OCI-M2 (cell line): ENCODE data around the gene ABCC4.
"Not testable (repeated sequence)": the region's sequence is repeated elsewhere in the genome, so short reads cannot be mapped to it uniquely, and the experiment has no call there.

ENCODE experiments used
- DNase-seq: peaks from one replicate; lab custom pipeline; 2025; ENCODE audit not compliant: unreplicated experiment; lab: John Stamatoyannopoulos, UW

Gene ABCC4

GRCh38 chr13:95198606-95199005 lies 102.6 kb downstream of the ABCC4 start:
- not testable (repeated sequence) for DNase-seq

GRCh38 chr13:95197548-95197947 lies 103.7 kb downstream of the ABCC4 start:
- no peak for DNase-seq

GRCh38 chr13:95195146-95195545 lies 106.1 kb downstream of the ABCC4 start:
- DNase-seq: no peak

GRCh38 chr13:95193509-95194230 lies 107.6 kb downstream of the ABCC4 start:
- no peak for DNase-seq

GRCh38 chr13:95192998-95193397 lies 108.3 kb downstream of the ABCC4 start:
- DNase-seq: no peak

GRCh38 chr13:95192564-95192945 lies 108.7 kb downstream of the ABCC4 start:
- not testable (repeated sequence) for DNase-seq

- DNase-seq: peak; percentile 49
Observed at GRCh38 chr13:95191821-95192563, 109.3 kb downstream of the ABCC4 start.

- DNase-seq: no peak
Observed at GRCh38 chr13:95188128-95188527, 113.1 kb downstream of the ABCC4 start.

GRCh38 chr13:95185851-95186250 lies 115.4 kb downstream of the ABCC4 start:
- DNase-seq: no peak

- DNase-seq: no peak
Observed at GRCh38 chr13:95185311-95185710, 115.9 kb downstream of the ABCC4 start.

- DNase-seq: no peak
Observed at GRCh38 chr13:95184317-95184716, 116.9 kb downstream of the ABCC4 start.

- no peak for DNase-seq
Observed at GRCh38 chr13:95182570-95183265, 118.5 kb downstream of the ABCC4 start.

GRCh38 chr13:95181586-95181985 lies 119.7 kb downstream of the ABCC4 start:
- DNase-seq: no peak

GRCh38 chr13:95180513-95181245 lies 120.6 kb downstream of the ABCC4 start:
- DNase-seq: no peak

GRCh38 chr13:95176611-95177259 lies 124.5 kb downstream of the ABCC4 start:
- DNase-seq: no peak

- no peak for DNase-seq
Observed at GRCh38 chr13:95174517-95174916, 126.7 kb downstream of the ABCC4 start.

GRCh38 chr13:95168191-95168590 lies 133.1 kb downstream of the ABCC4 start:
- no peak for DNase-seq

GRCh38 chr13:95167003-95167402 lies 134.2 kb downstream of the ABCC4 start:
- not testable (repeated sequence) for DNase-seq

GRCh38 chr13:95164830-95165229 lies 136.4 kb downstream of the ABCC4 start:
- no peak for DNase-seq

GRCh38 chr13:95160112-95160906 lies 140.9 kb downstream of the ABCC4 start:
- DNase-seq: no peak
